GM23338 (cell line): ENCODE measurements around the gene BCKDK.

Experiments used
- CREB1 ChIP-seq: fragments of 250-450 bp; sonication (Bioruptor Pico); IDR thresholded peaks from 2 replicates; pipeline ENCODE4 v1.5.0; 2020; ENCODE audit warnings: low read depth, mild to moderate bottlenecking, moderate library complexity
- ETS1 ChIP-seq: IDR thresholded peaks from 2 replicates; pipeline ENCODE4 v1.6.1; 2016; ENCODE audit warnings: antibody characterized with exemption
- EZH2 ChIP-seq: fragments of 200-600 bp; sonication (generic); IDR thresholded peaks from one replicate; pipeline ENCODE4 v1.8.0; 2017; ENCODE audit warnings: antibody characterized with exemption, mild to moderate bottlenecking, low read depth; ENCODE audit not compliant: unreplicated experiment
- EZH2phosphoT487 ChIP-seq: fragments of 200-600 bp; sonication (generic); IDR thresholded peaks from one replicate; pipeline ENCODE4 v1.8.1; 2018; ENCODE audit warnings: antibody characterized with exemption; ENCODE audit not compliant: unreplicated experiment
- JUNB ChIP-seq: IDR thresholded peaks from one replicate; pipeline ENCODE4 v1.6.1; 2016; ENCODE audit warnings: antibody characterized with exemption; ENCODE audit not compliant: unreplicated experiment
- NANOG ChIP-seq: IDR thresholded peaks from 2 replicates; pipeline ENCODE4 v1.6.1; 2016; ENCODE audit warnings: antibody characterized with exemption, borderline replicate concordance
- POLR2AphosphoS5 ChIP-seq: IDR thresholded peaks from 2 replicates; pipeline ENCODE4 v1.6.1; 2016; ENCODE audit warnings: antibody characterized with exemption, low read depth
- STAT1 ChIP-seq: IDR thresholded peaks from one replicate; pipeline ENCODE4 v1.6.1; 2016; ENCODE audit warnings: antibody characterized with exemption; ENCODE audit not compliant: unreplicated experiment
- ZNF114 ChIP-seq: fragments of 250-450 bp; sonication (Bioruptor Pico); IDR thresholded peaks from 2 replicates; pipeline ENCODE4 v1.5.0; 2020; ENCODE audit warnings: mild to moderate bottlenecking, moderate library complexity
- ZNF331 ChIP-seq: fragments of 250-450 bp; sonication (Bioruptor Pico); IDR thresholded peaks from 2 replicates; pipeline ENCODE4 v1.5.0; 2020; ENCODE audit warnings: low read depth, mild to moderate bottlenecking, moderate library complexity
- ZNF462 ChIP-seq: fragments of 250-450 bp; sonication (Bioruptor Pico); IDR thresholded peaks from 2 replicates; pipeline ENCODE4 v1.5.0; 2020; ENCODE audit warnings: mild to moderate bottlenecking, moderate library complexity
- TF ChIP-seq, protein P1 (sequence below), 2 experiments: fragments of 200-600 bp in 1 of 2; sonication (generic) in 1 of 2; conservative IDR thresholded peaks; 2 replicates each; pipeline versions ENCODE4 v1.5.1 to v1.6.1; 2016 to 2017; ENCODE audit warnings: antibody characterized with exemption in 2 of 2, low read depth in 2 of 2, mild to moderate bottlenecking in 2 of 2, moderate library complexity in 1 of 2
- TF ChIP-seq, protein P2 (sequence below): IDR thresholded peaks from one replicate; pipeline ENCODE4 v1.6.1; 2018; ENCODE audit warnings: antibody characterized with exemption; ENCODE audit not compliant: unreplicated experiment

GRCh38 chr16:31085411-31085810, 22.8 kb upstream of the BCKDK start:
- TF ChIP-seq JUNB (no peak), EZH2 (no peak), POLR2AphosphoS5 (no peak), EZH2phosphoT487 (no peak), ZNF114 (CRISPR knock-in tag) (no peak), ZNF331 (CRISPR knock-in tag) (no peak), CREB1 (CRISPR knock-in tag) (no peak), ETS1 (no peak), STAT1 (no peak), ZNF462 (CRISPR knock-in tag) (no peak), NANOG (no peak)
- TF ChIP-seq, protein P1, sequence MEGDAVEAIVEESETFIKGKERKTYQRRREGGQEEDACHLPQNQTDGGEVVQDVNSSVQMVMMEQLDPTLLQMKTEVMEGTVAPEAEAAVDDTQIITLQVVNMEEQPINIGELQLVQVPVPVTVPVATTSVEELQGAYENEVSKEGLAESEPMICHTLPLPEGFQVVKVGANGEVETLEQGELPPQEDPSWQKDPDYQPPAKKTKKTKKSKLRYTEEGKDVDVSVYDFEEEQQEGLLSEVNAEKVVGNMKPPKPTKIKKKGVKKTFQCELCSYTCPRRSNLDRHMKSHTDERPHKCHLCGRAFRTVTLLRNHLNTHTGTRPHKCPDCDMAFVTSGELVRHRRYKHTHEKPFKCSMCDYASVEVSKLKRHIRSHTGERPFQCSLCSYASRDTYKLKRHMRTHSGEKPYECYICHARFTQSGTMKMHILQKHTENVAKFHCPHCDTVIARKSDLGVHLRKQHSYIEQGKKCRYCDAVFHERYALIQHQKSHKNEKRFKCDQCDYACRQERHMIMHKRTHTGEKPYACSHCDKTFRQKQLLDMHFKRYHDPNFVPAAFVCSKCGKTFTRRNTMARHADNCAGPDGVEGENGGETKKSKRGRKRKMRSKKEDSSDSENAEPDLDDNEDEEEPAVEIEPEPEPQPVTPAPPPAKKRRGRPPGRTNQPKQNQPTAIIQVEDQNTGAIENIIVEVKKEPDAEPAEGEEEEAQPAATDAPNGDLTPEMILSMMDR (conservative IDR thresholded peaks at IDR 0.05; ENCODE audit: low read depth in 2 of 2) = no peak
- TF ChIP-seq, protein P2, sequence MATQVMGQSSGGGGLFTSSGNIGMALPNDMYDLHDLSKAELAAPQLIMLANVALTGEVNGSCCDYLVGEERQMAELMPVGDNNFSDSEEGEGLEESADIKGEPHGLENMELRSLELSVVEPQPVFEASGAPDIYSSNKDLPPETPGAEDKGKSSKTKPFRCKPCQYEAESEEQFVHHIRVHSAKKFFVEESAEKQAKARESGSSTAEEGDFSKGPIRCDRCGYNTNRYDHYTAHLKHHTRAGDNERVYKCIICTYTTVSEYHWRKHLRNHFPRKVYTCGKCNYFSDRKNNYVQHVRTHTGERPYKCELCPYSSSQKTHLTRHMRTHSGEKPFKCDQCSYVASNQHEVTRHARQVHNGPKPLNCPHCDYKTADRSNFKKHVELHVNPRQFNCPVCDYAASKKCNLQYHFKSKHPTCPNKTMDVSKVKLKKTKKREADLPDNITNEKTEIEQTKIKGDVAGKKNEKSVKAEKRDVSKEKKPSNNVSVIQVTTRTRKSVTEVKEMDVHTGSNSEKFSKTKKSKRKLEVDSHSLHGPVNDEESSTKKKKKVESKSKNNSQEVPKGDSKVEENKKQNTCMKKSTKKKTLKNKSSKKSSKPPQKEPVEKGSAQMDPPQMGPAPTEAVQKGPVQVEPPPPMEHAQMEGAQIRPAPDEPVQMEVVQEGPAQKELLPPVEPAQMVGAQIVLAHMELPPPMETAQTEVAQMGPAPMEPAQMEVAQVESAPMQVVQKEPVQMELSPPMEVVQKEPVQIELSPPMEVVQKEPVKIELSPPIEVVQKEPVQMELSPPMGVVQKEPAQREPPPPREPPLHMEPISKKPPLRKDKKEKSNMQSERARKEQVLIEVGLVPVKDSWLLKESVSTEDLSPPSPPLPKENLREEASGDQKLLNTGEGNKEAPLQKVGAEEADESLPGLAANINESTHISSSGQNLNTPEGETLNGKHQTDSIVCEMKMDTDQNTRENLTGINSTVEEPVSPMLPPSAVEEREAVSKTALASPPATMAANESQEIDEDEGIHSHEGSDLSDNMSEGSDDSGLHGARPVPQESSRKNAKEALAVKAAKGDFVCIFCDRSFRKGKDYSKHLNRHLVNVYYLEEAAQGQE = no peak
